ENCODE data around the gene MYO1D. TPM values are rescaled to one million over a fixed set of nuclear protein-coding genes. Genes with fewer than 3 reads are reported as not detected.

The MYO1D gene
- total and polyA plus RNA-seq, 2 donors (not counting 1 experiment from before 2014, with no cell fraction given) = 5.4 to 26.7 TPM

- H3K9ac ChIP-seq (ENCODE audit: low read length) = no peak overlapping the region
- Mint-ChIP-seq H3K27me3 (no peaks in the 10 kb centered on the region), H3K4me1 (peaks cover 43% of the 10 kb centered on the region), H3K4me3 (no peak overlapping the region), H3K9me3 (ENCODE audit: insufficient read depth) (no peaks in the 10 kb centered on the region), H3K27ac (no peak overlapping the region)
- no peaks in the 10 kb centered on the region for H3K36me3 ChIP-seq (replicated peaks in 1 of 2; ENCODE audit: control extremely low read depth in 1 of 2, control insufficient read depth in 1 of 2, extremely low read depth in 1 of 2, insufficient read depth in 2 of 2, low read length in 1 of 2)
- intact Hi-C loops (cut with micrococcal nuclease) = no loop called here
- no peaks in the 10 kb centered on the region for H3K79me2 ChIP-seq (ENCODE audit: control insufficient read depth, insufficient read depth, low read length)
- TF ChIP-seq EZH2 (IDR thresholded peaks at IDR 0.05; ENCODE audit: borderline replicate concordance, insufficient read depth, low read depth, low read length, poor library complexity, severe bottlenecking) (no peak), CTCF (IDR thresholded peaks at IDR 0.05) (no peak)
- no peak overlapping the region for H3K4me2 ChIP-seq (replicated peaks; ENCODE audit: low read depth, low read length, poor library complexity, severe bottlenecking)
- no peak for DNase-seq
- no peaks in the 10 kb centered on the region for H4K20me1 ChIP-seq (ENCODE audit: control insufficient read depth, insufficient read depth, low read length, poor library complexity, severe bottlenecking)
- no peaks in the 10 kb centered on the region for H3K9me3 ChIP-seq (ENCODE audit: control extremely low read depth in 1 of 3, control insufficient read depth in 2 of 3, insufficient read depth in 1 of 3, low read length in 2 of 3)
- no peak overlapping the region for H3K4me3 ChIP-seq (ENCODE audit: control extremely low read depth in 1 of 5, extremely low read depth in 1 of 5, insufficient read depth in 1 of 5, low read depth in 2 of 5, low read length in 4 of 5)
- no peak overlapping the region for H2AFZ ChIP-seq (ENCODE audit: insufficient read depth, low read depth, low read length, poor library complexity, severe bottlenecking)
- ChIA-PET CTCF (interaction anchor here (0.5 kb wide), 1 partner anchor 46 kb away, joined by 3 read pairs; no protein-coding TSS in a partner anchor), POLR2A (no interaction called here)
- no peak overlapping the region for H3K27ac ChIP-seq (ENCODE audit: low read length in 2 of 2)
- ATAC-seq (ENCODE audit: low read depth) = no peak
- no peaks in the 10 kb centered on the region for H3K27me3 ChIP-seq (replicated peaks in 1 of 4; ENCODE audit: control extremely low read depth in 1 of 4, control insufficient read depth in 3 of 4, insufficient read depth in 4 of 4, low read length in 3 of 4)
- peaks cover 30 to 42% of the 10 kb centered on the region in 2 donors for H3K4me1 ChIP-seq (ENCODE audit: control insufficient read depth in 2 of 2, insufficient read depth in 2 of 2, low read length in 2 of 2)
- WGBS (ENCODE audit: insufficient coverage) = 87% methylated on average over 7 of the region's 7 CpGs
Measured at GRCh38 chr17:32510466-32510865, 366.5 kb downstream of the MYO1D start.

GRCh38 chr17:32508926-32509325, 368.0 kb downstream of the MYO1D start:
- DNase-seq (no peak), ATAC-seq (ENCODE audit: low read depth) (no peak)
- Histone ChIP-seq H3K4me2 (replicated peaks; ENCODE audit: low read depth, low read length, poor library complexity, severe bottlenecking) (no peak overlapping the region), H3K9me3 (ENCODE audit: control extremely low read depth in 1 of 3, control insufficient read depth in 2 of 3, insufficient read depth in 1 of 3, low read length in 2 of 3) (no peaks in the 10 kb centered on the region), H3K4me1 (ENCODE audit: control insufficient read depth in 2 of 2, insufficient read depth in 2 of 2, low read length in 2 of 2) (peaks cover 41 to 47% of the 10 kb centered on the region in 2 donors), H4K20me1 (ENCODE audit: control insufficient read depth, insufficient read depth, low read length, poor library complexity, severe bottlenecking) (no peaks in the 10 kb centered on the region), H2AFZ (ENCODE audit: insufficient read depth, low read depth, low read length, poor library complexity, severe bottlenecking) (no peak overlapping the region), H3K79me2 (ENCODE audit: control insufficient read depth, insufficient read depth, low read length) (no peaks in the 10 kb centered on the region), H3K9ac (ENCODE audit: low read length) (no peak overlapping the region), H3K27ac (ENCODE audit: low read length in 2 of 2) (no peak overlapping the region), H3K27me3 (replicated peaks in 1 of 4; ENCODE audit: control extremely low read depth in 1 of 4, control insufficient read depth in 3 of 4, insufficient read depth in 4 of 4, low read length in 3 of 4) (no peaks in the 10 kb centered on the region), H3K4me3 (ENCODE audit: control extremely low read depth in 1 of 5, extremely low read depth in 1 of 5, insufficient read depth in 1 of 5, low read depth in 2 of 5, low read length in 4 of 5) (no peak overlapping the region), H3K36me3 (replicated peaks in 1 of 2; ENCODE audit: control extremely low read depth in 1 of 2, control insufficient read depth in 1 of 2, extremely low read depth in 1 of 2, insufficient read depth in 2 of 2, low read length in 1 of 2) (no peaks in the 10 kb centered on the region)
- intact Hi-C loops (cut with micrococcal nuclease) = no loop called here
- 100% methylated on average over 3 of the region's 5 CpGs for WGBS (ENCODE audit: insufficient coverage)
- ChIA-PET CTCF (interaction anchor here (0.6 to 1.4 kb wide), 2 partner anchors 19 to 25 kb away, joined by 3 to 4 read pairs; no protein-coding TSS in a partner anchor), POLR2A (no interaction called here)
- no peak overlapping the region for H3K27ac Mint-ChIP-seq
- H3K4me3 Mint-ChIP-seq = no peak overlapping the region
- no peaks in the 10 kb centered on the region for H3K9me3 Mint-ChIP-seq (ENCODE audit: insufficient read depth)
- peaks cover 49% of the 10 kb centered on the region for H3K4me1 Mint-ChIP-seq
- TF ChIP-seq EZH2 (IDR thresholded peaks at IDR 0.05; ENCODE audit: borderline replicate concordance, insufficient read depth, low read depth, low read length, poor library complexity, severe bottlenecking) (no peak), CTCF (IDR thresholded peaks at IDR 0.05) (no peak)
- no peaks in the 10 kb centered on the region for H3K27me3 Mint-ChIP-seq
